Cortex of kidney (tissue), 1 donor: ENCODE data around the gene CELF4.

ENCODE experiments used
- DNase-seq: peaks from one replicate; lab custom pipeline; 2025; lab: John Stamatoyannopoulos, UW

The CELF4 gene

GRCh38 chr18:37285825-37286224, 279.8 kb downstream of the CELF4 start:
- DNase-seq: no peak

- DNase-seq: no peak
Measured at GRCh38 chr18:37284260-37284659, 281.3 kb downstream of the CELF4 start.

GRCh38 chr18:37282386-37283037, 283.1 kb downstream of the CELF4 start:
- DNase-seq: no peak

GRCh38 chr18:37280701-37281393, 284.8 kb downstream of the CELF4 start:
- no peak for DNase-seq

GRCh38 chr18:37277804-37278203, 287.8 kb downstream of the CELF4 start:
- DNase-seq: no peak

- no peak for DNase-seq
Measured at GRCh38 chr18:37276111-37276890, 289.3 kb downstream of the CELF4 start.

- DNase-seq: no peak
Measured at GRCh38 chr18:37275237-37275741, 290.3 kb downstream of the CELF4 start.

GRCh38 chr18:37274309-37275236, 291.0 kb downstream of the CELF4 start:
- no peak for DNase-seq

- no peak for DNase-seq
Measured at GRCh38 chr18:37272841-37273240, 292.8 kb downstream of the CELF4 start.

GRCh38 chr18:37272226-37272625, 293.4 kb downstream of the CELF4 start:
- DNase-seq: no peak

GRCh38 chr18:37270666-37271052, 294.9 kb downstream of the CELF4 start:
- no peak for DNase-seq

- DNase-seq: no peak
Measured at GRCh38 chr18:37270038-37270665, 295.4 kb downstream of the CELF4 start.

- DNase-seq: no peak
Measured at GRCh38 chr18:37266290-37266689, 299.3 kb downstream of the CELF4 start.

- no peak for DNase-seq
Measured at GRCh38 chr18:37265382-37265781, 300.2 kb downstream of the CELF4 start.

- DNase-seq: no peak
Measured at GRCh38 chr18:37264956-37265355, 300.6 kb downstream of the CELF4 start.

GRCh38 chr18:37261988-37262387, 303.6 kb downstream of the CELF4 start:
- no peak for DNase-seq

- no peak for DNase-seq
Measured at GRCh38 chr18:37261246-37261840, 304.3 kb downstream of the CELF4 start.

- DNase-seq: no peak
Measured at GRCh38 chr18:37260367-37261093, 305.1 kb downstream of the CELF4 start.

GRCh38 chr18:37259711-37260110, 305.9 kb downstream of the CELF4 start:
- DNase-seq: no peak

- DNase-seq: no peak
Measured at GRCh38 chr18:37258819-37259218, 306.8 kb downstream of the CELF4 start.
